HG03039 (cell line): Measurements from ENCODE around the gene TBATA.

ENCODE experiments used
- ATAC-seq: cut with Tn5 transposase; IDR thresholded peaks from one replicate; pipeline ENCODE4 v1.9.1; 2021; ENCODE audit warnings: mild to moderate bottlenecking, moderate library complexity; ENCODE audit not compliant: unreplicated experiment

The TBATA gene

DNA sequence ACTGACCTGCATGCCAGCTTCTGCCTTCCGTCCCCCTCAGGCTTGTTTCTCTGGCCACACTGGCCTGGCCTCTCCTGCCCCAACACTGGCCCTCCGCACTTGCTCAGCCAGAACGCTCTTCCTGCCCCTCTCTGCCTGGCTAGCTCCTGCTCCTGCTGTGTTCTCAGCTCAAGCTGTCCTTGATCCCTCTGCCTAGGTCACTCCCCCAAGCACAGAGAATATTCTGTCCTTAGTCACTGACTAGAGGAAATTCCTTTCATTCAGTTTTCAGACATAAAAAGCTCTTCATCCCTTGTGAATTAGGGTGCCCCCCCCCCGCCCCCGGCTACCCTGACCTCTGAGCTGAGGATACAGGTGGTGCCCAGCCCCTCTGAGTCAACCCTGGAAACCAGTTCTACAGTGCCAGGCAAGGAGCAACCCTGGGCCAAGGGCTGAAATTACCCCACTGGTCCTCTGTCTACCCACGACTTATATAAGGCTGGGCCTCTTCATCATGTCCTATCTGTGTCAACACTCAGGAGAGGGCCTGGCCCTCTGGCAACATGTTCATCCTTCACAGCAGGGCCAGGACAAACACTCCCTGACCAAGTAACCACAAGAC is 23.9 kb upstream of the TBATA start:
- ATAC-seq = no peak

DNA sequence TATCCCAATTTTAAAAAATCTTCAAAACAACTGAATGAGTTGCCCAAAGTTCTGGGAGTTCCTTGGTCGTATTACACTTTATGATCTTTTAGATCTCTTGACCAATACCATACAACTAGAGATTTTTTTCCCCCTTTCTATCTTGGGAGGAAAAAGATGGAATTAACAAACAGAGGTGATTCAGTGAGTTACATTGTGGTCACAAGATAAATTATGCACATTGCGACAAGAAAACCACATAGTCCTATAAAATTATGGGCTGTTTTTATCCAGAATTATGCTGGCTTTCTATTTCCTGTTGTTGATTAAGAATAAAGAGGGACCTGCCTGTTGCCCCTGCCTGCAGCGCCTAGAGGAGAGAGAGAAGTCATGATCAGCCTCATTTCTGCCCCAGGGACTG is 22.4 kb upstream of the TBATA start:
- ATAC-seq = no peak

DNA sequence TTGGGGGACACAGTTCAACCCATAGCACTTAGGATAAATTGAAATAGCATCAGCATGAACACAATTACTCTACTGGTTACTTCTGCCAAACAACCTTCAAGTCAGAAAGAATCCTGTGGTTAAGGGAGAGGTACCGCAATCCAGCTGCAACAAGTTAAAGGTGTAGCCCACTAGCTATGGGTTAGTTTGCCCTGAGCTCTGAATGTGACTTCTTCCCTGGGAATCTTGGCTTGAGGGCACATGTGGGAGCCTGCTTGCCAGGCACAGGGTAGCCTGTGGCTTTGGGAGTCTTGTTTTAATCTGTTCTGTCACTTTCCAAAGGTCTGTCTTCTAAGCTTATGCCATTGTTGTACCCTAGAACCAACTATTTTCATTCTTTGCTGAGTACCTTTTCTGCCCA is 21.7 kb upstream of the TBATA start:
- ATAC-seq = no peak

DNA sequence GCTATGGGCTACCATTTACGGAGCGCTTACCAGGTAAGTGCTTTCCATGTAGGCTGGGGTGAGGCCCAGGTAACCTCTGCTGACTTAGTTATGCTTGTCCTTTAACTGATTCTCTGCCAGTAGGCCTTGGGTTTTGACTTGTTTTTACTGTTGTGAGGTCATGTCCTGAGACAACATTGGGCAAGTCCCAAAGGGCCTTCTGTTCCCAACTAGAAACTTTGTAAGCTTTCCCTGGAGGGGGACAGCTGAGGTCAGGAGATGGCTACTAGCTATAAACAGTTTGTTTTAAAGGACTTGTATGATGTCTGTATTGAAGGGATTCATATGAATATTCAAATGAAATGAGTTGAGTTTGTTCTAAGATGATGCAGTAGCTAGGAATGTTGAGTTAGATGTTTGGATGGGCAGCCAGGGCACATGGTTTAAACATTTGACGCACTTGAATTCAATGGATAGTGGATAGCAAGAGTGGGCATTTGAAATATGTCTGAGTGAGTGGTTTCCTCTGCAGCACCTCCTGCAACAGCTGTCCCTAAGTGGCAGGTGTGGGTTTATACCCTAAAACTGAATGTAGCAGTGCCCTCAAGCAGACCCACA is 20.5 kb upstream of the TBATA start:
- no peak for ATAC-seq

DNA sequence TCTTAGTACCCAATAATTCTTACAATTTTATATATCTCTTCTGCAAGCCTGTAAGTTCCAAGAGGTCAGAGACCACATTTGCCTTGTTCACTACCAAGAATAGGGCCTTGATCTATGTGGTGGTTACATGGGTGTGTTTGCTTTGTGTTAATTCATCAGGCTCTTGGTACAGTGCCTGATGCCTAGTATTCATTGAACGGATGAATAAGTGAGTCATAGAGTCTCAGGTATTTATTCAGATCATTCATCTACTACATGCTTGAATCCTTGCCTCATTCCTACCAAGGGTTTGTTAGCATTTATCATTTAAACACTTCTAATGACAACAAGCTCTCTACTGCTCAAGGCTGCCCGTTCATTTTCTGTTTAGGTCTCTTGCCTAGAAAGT is 19.2 kb upstream of the TBATA start:
- no peak for ATAC-seq

DNA sequence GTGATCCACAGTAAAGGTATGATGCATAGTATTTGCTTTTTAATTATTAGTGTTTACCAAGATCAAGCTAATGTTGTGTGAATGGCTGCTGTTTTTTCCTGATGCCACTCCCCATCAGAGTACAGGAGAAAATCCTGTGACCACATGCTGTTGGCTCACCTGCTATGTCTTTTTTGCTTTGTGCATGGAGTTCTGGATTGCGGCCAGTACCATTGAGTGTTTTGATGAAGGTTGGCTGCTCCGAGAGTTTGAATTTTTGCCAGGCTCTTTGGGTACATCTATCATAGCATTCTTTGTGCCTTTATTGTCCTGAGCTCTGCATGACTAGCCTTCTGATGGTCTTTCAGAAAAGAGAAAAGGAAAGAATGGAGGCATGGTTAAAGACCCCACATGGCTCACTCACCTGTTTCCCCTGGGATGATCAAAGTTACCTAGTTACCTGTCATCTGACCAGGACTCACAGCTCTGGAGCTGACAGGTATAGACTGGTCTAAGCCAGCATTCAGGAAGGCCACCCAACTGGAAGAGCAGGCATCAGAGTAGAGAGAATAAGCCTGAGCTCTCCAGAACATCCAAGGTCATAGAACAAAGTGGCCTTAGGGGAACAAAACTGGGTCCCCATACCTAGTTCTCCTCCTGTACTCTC is 18.7 kb upstream of the TBATA start:
- no peak for ATAC-seq

DNA sequence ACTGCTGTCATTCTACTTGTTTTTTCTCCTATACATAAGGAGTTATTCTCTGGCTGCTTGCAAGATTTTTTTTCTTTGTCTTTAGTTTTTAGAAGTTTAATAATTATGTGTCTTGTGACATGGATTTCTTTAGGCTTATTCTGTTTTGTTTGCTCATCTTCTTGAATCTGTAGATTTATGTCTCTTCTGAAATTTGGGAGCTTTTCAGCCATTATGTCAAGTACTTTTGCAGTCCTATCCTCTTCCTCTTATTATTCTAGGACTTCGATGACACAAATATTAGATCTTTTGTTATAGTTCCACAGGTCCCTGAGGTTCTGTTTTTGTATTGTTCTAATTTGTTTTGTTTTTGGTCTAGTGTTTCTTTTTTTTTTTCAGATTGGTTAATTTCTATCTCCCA is 16.7 kb upstream of the TBATA start:
- no peak for ATAC-seq

DNA sequence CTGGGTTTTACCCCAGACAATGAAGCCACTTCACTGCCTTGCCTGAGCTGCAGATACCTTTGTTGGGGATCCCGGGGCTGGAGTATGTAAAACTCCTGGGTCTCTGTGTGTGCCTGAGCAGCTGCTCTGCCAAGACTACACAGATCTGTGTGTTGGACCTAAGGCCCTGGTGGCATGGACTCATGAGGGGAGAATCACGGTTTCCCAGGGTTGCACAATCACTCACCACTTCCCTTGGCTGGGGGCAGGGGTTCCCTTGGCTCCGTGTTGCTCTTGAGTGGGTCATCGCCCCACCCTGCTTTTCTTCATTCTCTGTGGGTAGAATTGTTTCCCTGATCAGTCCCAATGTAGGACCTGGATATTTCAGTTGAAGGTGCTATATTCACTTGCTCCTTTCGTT is 13.9 kb upstream of the TBATA start:
- ATAC-seq = no peak

DNA sequence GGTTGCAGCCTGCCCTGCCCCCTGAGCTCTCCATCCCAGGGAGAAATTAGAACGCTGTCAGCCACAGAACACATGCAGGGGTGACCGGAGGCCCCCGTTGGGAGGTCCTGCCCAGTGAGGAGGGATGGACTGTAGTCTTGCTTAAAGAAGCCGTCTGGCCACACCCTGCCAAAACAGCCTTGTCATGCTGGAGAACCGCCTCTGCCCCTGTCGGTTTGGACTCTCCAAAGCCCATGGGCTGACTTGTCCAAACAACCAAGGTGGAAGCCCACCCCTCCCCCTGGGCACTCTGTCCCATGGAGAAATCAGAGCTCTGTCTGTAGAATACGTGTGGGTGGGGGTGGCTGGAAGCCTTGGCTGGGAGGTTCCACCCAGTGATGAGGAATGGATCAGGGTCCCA is 12.7 kb upstream of the TBATA start:
- no peak for ATAC-seq

DNA sequence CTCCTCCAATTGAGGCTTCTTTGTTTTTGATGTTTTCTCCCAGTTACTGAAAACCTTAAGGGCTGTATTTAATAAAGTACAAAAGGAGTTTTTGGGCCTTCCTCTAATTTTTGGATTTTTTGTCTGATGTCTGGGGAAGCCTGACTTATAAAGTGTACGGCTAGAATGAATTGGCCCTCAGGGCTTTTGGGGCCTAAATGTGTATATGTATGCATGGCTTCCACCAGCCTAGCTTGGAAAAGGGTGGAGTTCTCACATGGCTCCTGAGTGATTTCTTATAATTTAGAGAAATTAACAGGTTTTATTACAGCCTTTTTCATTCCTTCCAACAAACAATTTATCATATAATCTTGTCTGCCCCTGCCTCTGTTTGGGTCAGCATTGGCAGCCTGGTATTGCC is 10.4 kb upstream of the TBATA start:
- ATAC-seq = no peak

DNA sequence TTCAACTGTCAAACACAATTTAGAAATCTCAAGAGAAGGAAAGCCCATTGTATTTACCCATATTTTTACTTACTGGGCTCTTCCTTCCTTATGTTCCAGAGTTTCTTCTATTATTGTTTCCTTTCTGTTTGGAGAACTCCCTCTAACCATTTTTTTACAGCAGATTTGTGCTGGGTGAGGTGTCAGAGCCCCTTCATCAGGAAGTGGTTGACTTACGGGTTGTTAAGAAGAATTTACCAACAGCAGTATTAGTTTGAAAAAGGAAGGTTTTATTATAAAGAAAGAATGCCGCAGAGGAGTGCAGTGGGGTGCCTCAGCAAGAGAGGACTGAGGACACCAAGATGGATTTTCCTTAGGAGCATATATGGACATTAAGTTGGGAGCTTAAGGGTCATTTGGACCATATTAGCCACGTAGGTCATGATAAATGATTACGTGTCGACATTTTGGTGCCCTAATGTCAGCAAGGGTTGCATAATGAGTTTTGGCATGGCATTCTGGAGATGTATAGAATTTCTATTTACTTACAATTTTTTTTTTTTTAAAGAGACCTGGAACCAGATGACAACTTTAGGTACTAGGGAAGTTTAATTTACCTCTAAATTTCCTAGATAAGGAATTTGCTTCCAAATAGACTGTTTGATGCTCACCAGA is 6.3 kb upstream of the TBATA start:
- no peak for ATAC-seq

DNA sequence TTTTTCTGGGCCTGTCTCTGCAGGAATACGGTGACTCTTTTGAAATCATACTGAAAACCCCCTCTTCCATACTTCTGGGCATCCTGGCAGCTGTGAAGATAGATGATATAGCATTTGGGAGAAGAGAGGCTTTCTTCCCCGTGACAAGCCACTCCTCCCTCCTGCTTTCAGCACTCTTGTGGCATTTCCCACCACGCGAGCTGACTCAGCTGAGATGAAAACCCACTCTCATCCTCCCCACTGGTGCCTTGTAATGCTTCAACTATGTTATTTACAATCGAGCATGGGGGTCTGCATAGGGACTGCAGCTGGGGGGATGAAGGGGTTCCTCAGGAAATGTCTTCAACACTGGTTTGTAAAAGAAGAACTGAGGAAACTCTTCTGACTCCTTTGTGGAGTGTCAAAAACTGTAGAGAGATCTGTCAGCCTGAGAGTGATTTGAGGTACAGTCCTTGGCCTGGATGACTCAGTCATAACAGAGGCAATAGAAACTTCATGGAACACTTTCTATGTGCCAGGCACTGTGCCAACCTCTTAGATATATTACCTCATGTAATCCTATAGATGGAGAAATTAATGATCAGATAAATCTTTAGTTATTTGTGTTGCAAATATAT is 1.7 kb upstream of the TBATA start:
- ATAC-seq = no peak

DNA sequence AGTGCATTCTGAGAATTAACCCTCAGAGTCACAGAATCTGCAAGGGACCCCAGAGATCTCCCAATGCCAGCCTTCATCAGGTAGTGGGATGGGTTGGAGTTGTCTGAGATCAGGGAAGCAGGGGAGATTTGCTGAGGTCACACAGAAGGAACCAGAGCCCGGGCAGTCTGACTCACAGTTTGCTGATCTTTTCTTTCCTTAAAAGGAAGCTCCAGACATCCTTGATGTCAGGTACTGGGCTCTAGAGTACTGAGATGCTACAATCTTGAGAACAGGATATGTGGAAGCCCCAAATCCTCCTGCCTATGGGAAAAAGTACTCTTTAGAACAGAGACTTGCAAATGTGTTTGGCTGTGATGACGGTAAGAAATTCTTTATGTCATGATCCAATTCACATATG is 706 bp downstream of the TBATA start:
- no peak for ATAC-seq

DNA sequence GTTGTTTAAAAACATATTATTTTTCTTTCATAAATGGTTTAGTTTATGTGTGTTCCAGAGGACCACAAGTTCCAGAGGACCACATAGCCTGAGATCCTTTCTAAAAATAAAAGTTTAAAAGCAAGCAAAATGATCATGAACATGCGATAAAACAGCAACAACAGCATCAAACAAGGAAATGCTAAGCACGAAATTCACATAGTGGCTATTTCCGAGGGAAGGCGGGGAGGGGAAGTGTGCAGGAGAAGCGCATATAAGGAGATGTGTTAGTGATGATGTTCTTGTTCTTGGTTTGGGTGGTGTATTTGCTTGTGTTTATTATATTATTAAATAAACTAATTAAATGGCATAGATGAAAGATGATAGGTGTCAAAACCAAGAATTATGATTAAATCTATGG is 1.2 kb downstream of the TBATA start:
- ATAC-seq = no peak

DNA sequence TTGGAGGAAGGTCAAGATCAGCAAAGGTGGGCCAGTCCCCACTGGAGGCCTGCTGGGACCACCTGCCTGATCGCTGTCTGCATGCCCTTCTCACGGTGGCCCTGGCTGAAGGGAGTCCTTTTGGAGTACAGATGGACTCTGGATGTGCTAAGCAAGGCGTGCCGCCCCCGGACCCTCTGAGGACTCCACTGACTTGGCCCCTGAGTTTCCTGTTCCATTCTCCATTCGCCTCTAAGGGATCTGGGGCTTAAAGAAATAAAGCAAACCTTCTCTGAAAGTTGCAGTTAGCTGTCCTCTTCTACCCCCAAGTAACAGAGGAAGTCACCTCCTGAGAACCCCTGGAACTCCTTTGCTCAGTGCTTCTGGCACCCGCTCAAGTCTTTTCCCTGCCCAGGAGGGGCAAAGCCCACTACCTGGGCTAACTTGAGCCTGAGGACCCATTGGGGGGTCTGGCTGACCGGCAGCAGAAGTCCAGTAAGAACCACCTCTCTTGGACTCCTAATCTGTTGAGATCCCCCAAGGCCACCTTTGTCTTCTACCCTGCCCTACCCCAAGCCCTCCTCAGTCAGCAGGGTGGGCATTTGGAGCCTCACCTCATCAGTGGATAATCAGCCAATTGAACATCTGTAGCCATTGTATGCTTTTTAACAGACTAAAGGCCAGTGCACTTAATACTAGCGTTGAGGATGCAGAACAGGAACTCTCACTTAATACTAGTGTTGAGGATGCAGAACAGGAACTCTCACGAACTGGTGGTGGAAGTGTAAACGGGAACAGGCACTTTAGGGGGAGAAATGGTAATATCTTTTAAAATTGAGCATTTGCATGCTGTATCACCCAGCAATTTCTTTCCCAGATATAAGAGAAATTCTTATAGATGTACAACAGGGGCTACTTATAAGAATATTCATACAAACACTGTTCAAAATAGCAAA is 2.2 kb downstream of the TBATA start:
- no peak for ATAC-seq

DNA sequence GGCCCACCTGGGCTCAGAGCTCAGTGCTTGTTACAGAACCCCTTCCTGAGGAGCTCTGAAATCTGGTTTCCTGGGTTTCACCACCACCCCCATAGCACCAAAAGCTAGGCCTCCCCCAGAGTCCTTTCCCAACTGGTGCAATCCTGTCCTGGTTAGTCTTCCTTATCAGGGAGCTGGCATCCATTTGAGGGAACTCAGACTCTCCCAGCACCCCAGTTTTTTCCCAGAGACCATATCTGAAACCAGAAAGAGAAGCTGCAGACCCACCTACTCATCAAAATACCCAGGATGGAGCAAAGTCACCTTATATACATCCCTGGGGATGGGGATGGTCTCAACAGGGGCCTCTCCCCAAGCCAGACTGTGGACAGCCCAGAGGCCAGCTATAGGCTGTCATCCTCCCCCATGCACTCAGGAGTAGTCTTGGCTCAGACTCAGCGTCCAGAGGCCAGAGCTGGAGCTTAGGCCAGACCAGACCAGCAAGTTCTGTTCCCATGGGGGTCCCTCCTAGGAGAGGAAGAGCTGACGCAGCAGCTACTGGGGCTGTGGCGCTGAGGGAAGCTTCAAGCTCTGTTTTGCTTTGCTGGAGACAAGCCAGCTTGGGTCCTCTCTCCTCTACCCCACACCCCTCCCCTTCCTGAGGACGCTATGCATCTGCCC is 3.0 kb downstream of the TBATA start:
- no peak for ATAC-seq

DNA sequence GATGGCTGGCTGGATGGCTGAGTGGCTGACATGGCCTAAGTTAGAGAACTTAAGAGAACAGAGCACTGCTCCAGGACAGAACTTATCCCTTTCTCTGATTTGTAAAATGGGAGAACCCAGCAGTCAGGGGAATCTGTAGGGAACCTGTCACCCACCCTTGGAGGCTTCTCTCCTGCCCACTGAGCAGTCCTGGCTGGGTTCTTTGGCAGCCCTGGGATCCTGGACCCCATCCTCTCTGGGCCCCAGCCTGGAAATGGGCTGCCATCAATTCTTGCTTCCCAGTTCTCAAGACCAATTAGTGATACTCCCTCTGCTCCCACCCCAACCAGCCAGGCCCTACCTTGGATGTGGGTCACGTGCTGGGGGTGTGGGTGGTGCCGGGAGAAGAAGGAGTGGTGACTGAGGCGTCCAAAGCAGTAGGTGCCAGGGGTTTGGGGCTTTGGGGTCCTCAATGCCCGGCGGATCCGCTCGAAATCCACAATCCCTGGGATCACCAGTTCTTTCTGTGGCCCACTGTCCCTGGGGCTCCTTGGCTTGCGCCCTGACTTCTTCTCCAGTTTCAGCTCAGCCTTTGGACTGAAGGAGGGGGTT is 3.6 kb downstream of the TBATA start:
- ATAC-seq = no peak

DNA sequence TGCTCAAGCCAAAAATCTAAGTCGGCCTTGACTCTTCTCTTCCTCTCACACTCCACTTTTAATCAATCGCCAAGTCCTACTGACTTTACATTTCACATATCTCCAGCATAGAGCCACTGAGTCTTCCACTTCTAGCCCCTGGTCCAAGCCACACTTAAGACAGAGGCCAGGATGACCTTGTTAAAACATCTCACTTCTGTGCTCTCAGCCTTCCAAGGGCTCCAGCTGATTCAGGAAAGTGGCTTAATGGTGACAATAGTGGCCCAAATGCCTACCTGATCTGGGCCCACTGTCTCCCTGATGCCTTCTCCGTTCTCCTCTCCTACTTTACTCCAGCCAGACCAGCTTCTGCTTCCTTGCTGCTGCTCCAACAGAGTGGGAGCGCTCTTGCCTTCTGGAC is 4.4 kb downstream of the TBATA start:
- ATAC-seq = no peak

DNA sequence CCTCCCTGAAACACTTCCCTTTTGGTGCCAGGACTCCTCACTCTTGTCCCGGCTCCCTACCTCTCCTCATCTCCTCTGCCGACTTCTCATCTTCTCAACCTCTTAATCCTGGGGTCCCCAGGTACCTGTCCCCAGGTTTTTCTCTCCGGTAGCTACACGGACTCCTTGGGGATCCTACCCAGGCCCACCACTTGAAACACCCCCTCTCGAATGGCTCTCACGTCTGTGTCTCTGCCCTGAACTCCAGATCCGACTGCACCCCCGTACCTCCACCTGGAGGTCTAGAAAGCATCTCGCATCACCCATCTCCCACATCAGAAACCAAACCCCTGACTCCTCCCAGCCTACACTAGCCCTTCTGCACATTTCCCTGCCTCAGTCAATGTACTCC is 4.8 kb downstream of the TBATA start:
- ATAC-seq = no peak
